PC-3 (cell line): Measurements from ENCODE around the gene LRP1B. TPM values are rescaled to one million over a fixed set of nuclear protein-coding genes. Genes with fewer than 3 reads are reported as not detected.

Source experiments
- ATAC-seq: fragments of 200-7000 bp; cut with Tn5 transposase; 2 replicates; pipeline ENCODE4 v1.9.1; 2020; ENCODE audit warnings: mild to moderate bottlenecking, moderate library complexity
- BruUV-seq: library from RNA; stranded (reverse); fragments of 400-500 nt; replicated peaks from 2 replicates; lab custom pipeline; 2021; lab: Mats Ljungman, UMichigan
- CTCF ChIA-PET: fragments of 300-600 bp; sonication (Branson Sonifier 250); formaldehyde crosslinking; loops from one replicate; lab custom pipeline; 2022; ENCODE audit warnings: antibody characterized with exemption; lab: Charles Lee
- POLR2A ChIA-PET: fragments of 300-600 bp; sonication (Branson Sonifier 250); formaldehyde crosslinking; loops from one replicate; lab custom pipeline; 2022; ENCODE audit warnings: antibody characterized with exemption; ENCODE audit not compliant: unreplicated experiment; lab: Charles Lee
- DNase-seq: peaks from one replicate; pipeline ENCODE4 v3.0.0-alpha.2; 2015
- H2AFZ ChIP-seq: fragments of 300-600 bp; sonication (generic); 2 replicates; pipeline ENCODE4 v1.6.0; 2016; ENCODE audit warnings: antibody characterized with exemption, low read length
- H3F3A ChIP-seq: fragments of 300-600 bp; sonication (generic); one replicate; pipeline ENCODE4 v1.6.0; 2017; ENCODE audit warnings: antibody characterized with exemption, low read length, control low read depth, mild to moderate bottlenecking; ENCODE audit not compliant: unreplicated experiment
- H3K27ac ChIP-seq: fragments of 300-600 bp; sonication (generic); 2 replicates; pipeline ENCODE4 v1.5.1; 2016; ENCODE audit warnings: mild to moderate bottlenecking, low read length
- H3K27me3 ChIP-seq: fragments of 300-600 bp; sonication (generic); 2 replicates; pipeline ENCODE4 v1.6.1; 2016; ENCODE audit warnings: low read length, mixed read lengths
- H3K36me3 ChIP-seq: fragments of 300-600 bp; sonication (generic); 2 replicates; pipeline ENCODE4 v1.6.1; 2016; ENCODE audit warnings: low read depth, mixed run types, low read length, mixed read lengths
- H3K4me1 ChIP-seq: fragments of 300-600 bp; sonication (generic); 2 replicates; pipeline ENCODE4 v1.5.1; 2016; ENCODE audit warnings: low read length; ENCODE audit not compliant: insufficient read depth
- H3K4me2 ChIP-seq: fragments of 300-600 bp; sonication (generic); 2 replicates; pipeline ENCODE4 v1.6.0; 2016; ENCODE audit warnings: low read length
- H3K4me3 ChIP-seq: fragments of 300-600 bp; sonication (generic); 2 replicates; pipeline ENCODE4 v1.5.1; 2016; ENCODE audit warnings: mild to moderate bottlenecking, low read length, mixed read lengths
- H3K79me2 ChIP-seq: fragments of 300-600 bp; sonication (generic); 2 replicates; pipeline ENCODE4 v1.6.1; 2017; ENCODE audit warnings: low read length, mixed read lengths
- H3K9ac ChIP-seq: fragments of 300-600 bp; sonication (generic); 2 replicates; pipeline ENCODE4 v1.6.0; 2016; ENCODE audit warnings: mild to moderate bottlenecking, low read length
- H3K9me2 ChIP-seq: fragments of 300-600 bp; sonication (generic); replicated peaks from 2 replicates; pipeline ENCODE4 v1.6.1; 2016; ENCODE audit warnings: mixed run types, low read length, mixed read lengths
- H3K9me3 ChIP-seq: fragments of 300-600 bp; sonication (generic); 2 replicates; pipeline ENCODE4 v1.6.1; 2016; ENCODE audit warnings: low read length, mixed read lengths
- H4K20me1 ChIP-seq: fragments of 300-600 bp; sonication (generic); 2 replicates; pipeline ENCODE4 v1.6.1; 2016; ENCODE audit warnings: low read length, mixed read lengths
- EZH2 ChIP-seq: fragments of 300-600 bp; sonication (generic); IDR thresholded peaks from one replicate; pipeline ENCODE4 v1.6.1; 2017; ENCODE audit warnings: antibody characterized with exemption, mild to moderate bottlenecking, low read length; ENCODE audit not compliant: unreplicated experiment
- EZH2phosphoT487 ChIP-seq: fragments of 300-600 bp; sonication (generic); IDR thresholded peaks from 2 replicates; pipeline ENCODE4 v1.6.1; 2018; ENCODE audit warnings: mild to moderate bottlenecking, antibody characterized with exemption, low read length, borderline replicate concordance
- intact Hi-C: fragments of 100-400 bp; cut with micrococcal nuclease; formaldehyde crosslinking; loops from 2 replicates; pipeline ENCODE4 v1.9.0; 2023
- total RNA-seq: library from RNA; depleted of rRNA; stranded (reverse); fragments of >200 nt; gene quantifications from 2 replicates; pipeline ENCODE4 v1.2.3, GENCODE V29; 2014
- TF ChIP-seq, protein P1 (sequence below): fragments of 300-600 bp; sonication (generic); conservative IDR thresholded peaks from 2 replicates; pipeline ENCODE4 v1.5.1; 2017; ENCODE audit warnings: antibody characterized with exemption, low read depth, mild to moderate bottlenecking, low read length

The LRP1B gene
- total RNA-seq, 1 experiment from 2014 or later = 0.04 TPM

DNA sequence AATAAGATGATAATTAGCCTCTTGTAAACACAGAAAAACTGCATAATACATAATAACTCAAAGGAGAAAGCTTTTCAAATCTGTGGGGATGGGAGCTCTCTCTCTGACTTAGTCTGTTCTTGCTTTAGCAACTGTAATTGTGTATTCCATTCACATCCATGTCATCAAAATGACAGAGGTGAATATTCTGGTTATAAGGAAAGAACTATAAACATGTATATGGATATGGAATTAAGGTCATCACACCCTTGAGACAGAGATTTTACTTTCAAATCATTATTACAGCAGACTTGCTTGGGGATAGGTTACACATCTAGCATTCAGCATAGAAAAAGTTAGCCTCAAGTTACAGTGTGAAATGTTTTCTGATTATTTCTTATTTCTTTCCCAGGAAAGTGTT is 497.7 kb downstream of the LRP1B start:
- no peaks in the 10 kb centered on the region for H4K20me1 ChIP-seq
- no peaks in the 10 kb centered on the region for H3K4me1 ChIP-seq
- H3K36me3 ChIP-seq = no peaks in the 10 kb centered on the region
- DNase-seq = no peak
- ATAC-seq = no peak
- POLR2A ChIA-PET = no interaction called here
- no peaks in the 10 kb centered on the region for H3K9me3 ChIP-seq
- H3K27ac ChIP-seq = no peak overlapping the region
- BruUV-seq = no TSS peak
- no peaks in the 10 kb centered on the region for H3K27me3 ChIP-seq
- TF ChIP-seq EZH2phosphoT487 = no peak
- TF ChIP-seq, protein P1, sequence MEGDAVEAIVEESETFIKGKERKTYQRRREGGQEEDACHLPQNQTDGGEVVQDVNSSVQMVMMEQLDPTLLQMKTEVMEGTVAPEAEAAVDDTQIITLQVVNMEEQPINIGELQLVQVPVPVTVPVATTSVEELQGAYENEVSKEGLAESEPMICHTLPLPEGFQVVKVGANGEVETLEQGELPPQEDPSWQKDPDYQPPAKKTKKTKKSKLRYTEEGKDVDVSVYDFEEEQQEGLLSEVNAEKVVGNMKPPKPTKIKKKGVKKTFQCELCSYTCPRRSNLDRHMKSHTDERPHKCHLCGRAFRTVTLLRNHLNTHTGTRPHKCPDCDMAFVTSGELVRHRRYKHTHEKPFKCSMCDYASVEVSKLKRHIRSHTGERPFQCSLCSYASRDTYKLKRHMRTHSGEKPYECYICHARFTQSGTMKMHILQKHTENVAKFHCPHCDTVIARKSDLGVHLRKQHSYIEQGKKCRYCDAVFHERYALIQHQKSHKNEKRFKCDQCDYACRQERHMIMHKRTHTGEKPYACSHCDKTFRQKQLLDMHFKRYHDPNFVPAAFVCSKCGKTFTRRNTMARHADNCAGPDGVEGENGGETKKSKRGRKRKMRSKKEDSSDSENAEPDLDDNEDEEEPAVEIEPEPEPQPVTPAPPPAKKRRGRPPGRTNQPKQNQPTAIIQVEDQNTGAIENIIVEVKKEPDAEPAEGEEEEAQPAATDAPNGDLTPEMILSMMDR = no peak
- H2AFZ ChIP-seq = no peak overlapping the region
- H3K9me2 ChIP-seq = no peaks in the 10 kb centered on the region
- no peak overlapping the region for H3K4me3 ChIP-seq
- CTCF ChIA-PET = no interaction called here
- H3K4me2 ChIP-seq = no peak overlapping the region
- no peaks in the 10 kb centered on the region for H3F3A ChIP-seq
- intact Hi-C loops = no loop called here
- H3K79me2 ChIP-seq = no peaks in the 10 kb centered on the region
- no peak overlapping the region for H3K9ac ChIP-seq

DNA sequence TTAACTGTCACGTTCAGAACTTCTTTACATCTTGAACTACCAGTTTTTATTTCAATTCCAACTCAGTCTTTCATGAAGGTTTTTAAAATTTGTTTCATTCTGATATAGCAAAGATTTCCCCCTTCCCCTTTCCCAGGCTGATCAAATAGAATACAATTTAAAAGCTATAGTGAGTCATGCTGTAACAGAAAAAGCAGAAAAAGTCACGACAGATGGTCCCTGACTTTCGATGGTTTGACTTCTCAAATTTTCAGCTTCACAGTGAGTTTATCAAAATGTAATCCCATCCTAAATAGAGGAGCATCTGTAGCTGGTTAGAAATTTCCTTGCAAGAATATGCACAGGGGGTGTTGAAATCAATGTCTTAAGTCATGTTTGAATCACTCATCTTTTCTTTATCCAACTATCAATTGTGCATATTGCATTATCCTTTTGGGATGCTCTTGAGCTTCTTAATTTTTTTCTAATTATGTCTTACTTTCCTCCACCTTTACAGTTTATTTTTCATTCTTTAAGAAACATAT is 500.3 kb downstream of the LRP1B start:
- Histone ChIP-seq H3K36me3 (no peaks in the 10 kb centered on the region), H4K20me1 (no peaks in the 10 kb centered on the region), H3K9ac (no peak overlapping the region), H3K4me1 (no peaks in the 10 kb centered on the region), H3K79me2 (no peaks in the 10 kb centered on the region), H3K27ac (no peak overlapping the region), H3K4me3 (no peak overlapping the region), H3K27me3 (no peaks in the 10 kb centered on the region), H3K9me3 (no peaks in the 10 kb centered on the region), H3F3A (no peaks in the 10 kb centered on the region), H2AFZ (no peak overlapping the region), H3K9me2 (no peaks in the 10 kb centered on the region), H3K4me2 (no peak overlapping the region)
- ChIA-PET CTCF (no interaction called here), POLR2A (no interaction called here)
- intact Hi-C loops = no loop called here
- DNase-seq = no peak
- no peak for ATAC-seq
- TF ChIP-seq EZH2phosphoT487 (no peak), EZH2 (no peak)
- TF ChIP-seq, protein P1 = no peak
- BruUV-seq = no TSS peak

- POLR2A ChIA-PET = no interaction called here
- H3K9ac ChIP-seq = no peak overlapping the region
- no peaks in the 10 kb centered on the region for H3K79me2 ChIP-seq
- H3K27me3 ChIP-seq = no peaks in the 10 kb centered on the region
- no peaks in the 10 kb centered on the region for H3K9me3 ChIP-seq
- H3K4me2 ChIP-seq = no peak overlapping the region
- intact Hi-C loops = no loop called here
- H3K9me2 ChIP-seq = no peaks in the 10 kb centered on the region
- no peak overlapping the region for H3K4me3 ChIP-seq
- TF ChIP-seq, protein P1 = no peak
- TF ChIP-seq EZH2 (no peak), EZH2phosphoT487 (no peak)
- H3F3A ChIP-seq = no peaks in the 10 kb centered on the region
- H3K36me3 ChIP-seq = no peaks in the 10 kb centered on the region
- H3K27ac ChIP-seq = no peak overlapping the region
- no peaks in the 10 kb centered on the region for H3K4me1 ChIP-seq
- no peak for DNase-seq
- no peak overlapping the region for H2AFZ ChIP-seq
- no TSS peak for BruUV-seq
- CTCF ChIA-PET = no interaction called here
- no peaks in the 10 kb centered on the region for H4K20me1 ChIP-seq
- ATAC-seq = no peak
These were observed 510.4 kb downstream of the LRP1B start for GRCh38 chr2:141620372-141620771.
